Measurements from ENCODE around the gene ALOX12B.

The ALOX12B gene

GRCh38 chr17:8056976-8057625 lies 30.4 kb downstream of the ALOX12B start:
- no peak for DNase-seq (ENCODE audit: low read depth)
- H3K4me3 ChIP-seq (ENCODE audit: low read depth, low read length), result no peak overlapping the region
- TF ChIP-seq CTCF (conservative IDR thresholded peaks at IDR 0.05; ENCODE audit: low read depth, low read length), result no peak

GRCh38 chr17:8056232-8056975 lies 31.1 kb downstream of the ALOX12B start:
- TF ChIP-seq CTCF (conservative IDR thresholded peaks at IDR 0.05; ENCODE audit: low read depth, low read length), result no peak
- DNase-seq (ENCODE audit: low read depth), result peak; percentile 96
- no peak overlapping the region for H3K4me3 ChIP-seq (ENCODE audit: low read depth, low read length)

DNA sequence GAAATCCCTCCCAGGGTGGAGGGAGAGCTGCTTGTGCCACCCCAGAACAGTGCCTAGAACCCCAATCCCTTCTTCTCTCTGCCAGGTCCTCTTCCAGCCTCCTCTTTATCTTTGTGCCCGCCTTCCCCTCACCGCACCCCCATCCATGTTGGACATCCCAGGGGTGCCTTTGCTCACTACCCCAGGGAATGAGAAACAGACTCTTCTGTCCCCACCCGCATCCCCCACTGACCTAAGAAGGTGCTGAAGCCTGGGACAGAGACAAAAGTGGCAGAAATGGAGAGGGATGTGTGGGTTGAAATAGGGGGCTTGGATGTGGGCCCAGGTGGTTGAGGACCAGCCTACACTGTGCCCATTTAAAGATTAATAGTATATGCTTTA lies 31.7 kb downstream of the ALOX12B start:
- no peak for TF ChIP-seq CTCF (conservative IDR thresholded peaks at IDR 0.05; ENCODE audit: low read depth, low read length)

GRCh38 chr17:8053600-8053999 lies 33.9 kb downstream of the ALOX12B start:
- TF ChIP-seq CTCF (conservative IDR thresholded peaks at IDR 0.05; ENCODE audit: low read depth, low read length), result no peak
- H3K4me3 ChIP-seq (ENCODE audit: low read depth, low read length), result no peak overlapping the region
- no peak for DNase-seq (ENCODE audit: low read depth)

More for the DNA sequence above, 31.7 kb downstream of the ALOX12B start:
- no peak for DNase-seq (ENCODE audit: low read depth)
- no peak overlapping the region for H3K4me3 ChIP-seq (ENCODE audit: low read depth, low read length)

GRCh38 chr17:8052256-8053252 lies 35.0 kb downstream of the ALOX12B start:
- DNase-seq (ENCODE audit: low read depth), result no peak
- no peak for TF ChIP-seq CTCF (conservative IDR thresholded peaks at IDR 0.05; ENCODE audit: low read depth, low read length)
- H3K4me3 ChIP-seq (ENCODE audit: low read depth, low read length), result no peak overlapping the region

DNA sequence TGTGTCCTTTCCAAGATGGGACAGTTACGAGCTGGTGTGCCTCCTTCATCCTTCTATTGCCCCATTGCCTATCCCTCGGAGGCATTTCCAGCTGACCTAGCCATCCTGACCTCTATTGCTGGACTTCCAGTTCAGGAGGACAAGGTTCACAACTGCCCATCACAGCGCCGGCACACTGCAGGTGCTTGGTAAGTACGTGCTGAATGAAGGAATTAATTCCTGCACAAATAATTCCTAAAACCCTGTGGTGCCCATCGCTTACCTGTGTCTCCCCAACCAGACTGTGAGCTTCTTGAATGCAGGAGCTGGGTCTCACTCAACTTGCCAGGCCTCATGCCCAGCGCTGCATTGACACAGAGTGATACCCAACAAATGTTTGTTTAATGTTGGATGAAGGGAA lies 35.7 kb downstream of the ALOX12B start:
- no peak for DNase-seq (ENCODE audit: low read depth)
- no peak overlapping the region for H3K4me3 ChIP-seq (ENCODE audit: low read depth, low read length)
- TF ChIP-seq CTCF (conservative IDR thresholded peaks at IDR 0.05; ENCODE audit: low read depth, low read length), result no peak

Measured in choroid plexus epithelial cell (primary cell).